ENCODE data around the gene ATN1.
A peak's percentile ranks its signal among the peaks of the same experiment; 100 is the strongest.

Gene ATN1

GRCh38 chr12:6975297-6976032, 47.7 kb downstream of the ATN1 start:
- DNase-seq (no peak), ATAC-seq (no peak)

- no peak for ATAC-seq
- no peak for DNase-seq
Observed at GRCh38 chr12:6977653-6978052, 49.9 kb downstream of the ATN1 start.

- DNase-seq: no peak
- ATAC-seq: no peak
Observed at GRCh38 chr12:6978188-6978587, 50.4 kb downstream of the ATN1 start.

GRCh38 chr12:6978611-6979011, 50.9 kb downstream of the ATN1 start:
- peak; percentile 8 for ATAC-seq
- DNase-seq: no peak

- no peak for DNase-seq
- ATAC-seq: no peak
Observed at GRCh38 chr12:6979021-6979420, 51.3 kb downstream of the ATN1 start.

GRCh38 chr12:6979453-6979852, 51.7 kb downstream of the ATN1 start:
- no peak for ATAC-seq
- DNase-seq: no peak

- no peak for ATAC-seq
- no peak for DNase-seq
Observed at GRCh38 chr12:6980075-6980474, 52.3 kb downstream of the ATN1 start.

GRCh38 chr12:6980740-6981139, 53.0 kb downstream of the ATN1 start:
- ATAC-seq (no peak), DNase-seq (no peak)

GRCh38 chr12:6981152-6982052, 53.6 kb downstream of the ATN1 start:
- no peak for DNase-seq
- ATAC-seq: no peak

GRCh38 chr12:6982532-6982931, 54.8 kb downstream of the ATN1 start:
- ATAC-seq (no peak), DNase-seq (no peak)

GRCh38 chr12:6987956-6988553, 60.3 kb downstream of the ATN1 start:
- no peak for DNase-seq
- no peak for ATAC-seq

All from stimulated activated naive CD8-positive, alpha-beta T cell treated with anti-CD3 and anti-CD28 coated beads, Interleukin-15, Interleukin-2, amounts not matched to agents 100 U/mL and 50 U/mL, for 24 hours (primary cell).